AG04450 (cell line): Measurements from ENCODE around the gene PTPRD. TPM values are rescaled to one million over a fixed set of nuclear protein-coding genes. Genes with fewer than 3 reads are reported as not detected.

Experiments
- CTCF ChIA-PET: fragments of 300-600, 350-600 bp; formaldehyde crosslinking; extraction: SDS; loops from one replicate; lab custom pipeline; 2022; ENCODE audit warnings: antibody characterized with exemption, inconsistent platforms; lab: Charles Lee
- POLR2A ChIA-PET: fragments of 350-600 bp; formaldehyde crosslinking; extraction: SDS; loops from one replicate; lab custom pipeline; 2021; ENCODE audit warnings: antibody characterized with exemption, inconsistent platforms; lab: Yijun Ruan, JAX
- DNase-seq: peaks from one replicate; pipeline ENCODE4 v3.0.0-alpha.2; 2011; ENCODE audit warnings: low read depth, low spot score
- H3K27ac ChIP-seq: one replicate; pipeline ENCODE4 v1.5.1; 2012; ENCODE audit warnings: low read depth, low read length, control low read depth
- H3K27me3 ChIP-seq: one replicate; pipeline ENCODE4 v1.6.0; 2012; ENCODE audit warnings: low read length; ENCODE audit not compliant: control insufficient read depth, insufficient read depth
- H3K4me3 ChIP-seq: 2 replicates; pipeline ENCODE4 v1.5.1; 2011; ENCODE audit warnings: mild to moderate bottlenecking, low read depth, low read length, control low read depth
- H3K9me3 ChIP-seq: 2 replicates; pipeline ENCODE4 v1.5.1; 2012; ENCODE audit warnings: low read length; ENCODE audit not compliant: control insufficient read depth, insufficient read depth
- CTCF ChIP-seq: IDR thresholded peaks from 2 replicates; pipeline ENCODE4 v1.5.1; 2011; ENCODE audit warnings: low read depth, low read length, control low read depth, inconsistent platforms
- polyA plus RNA-seq: library from polyadenylated mRNA; depleted of rRNA; stranded (reverse); fragments of >200 nt; gene quantifications from 2 replicates; pipeline ENCODE4 v1.2.3, GENCODE V29; 2011

PTPRD gene
- polyA plus RNA-seq, 1 experiment, result 0.19 TPM

GRCh38 chr9:8890695-8891094 lies 1722.1 kb downstream of the PTPRD start:
- ChIA-PET CTCF (no interaction called here), POLR2A (no interaction called here)
- Histone ChIP-seq H3K27me3 (no peaks in the 10 kb centered on the region), H3K27ac (no peak overlapping the region), H3K9me3 (no peaks in the 10 kb centered on the region), H3K4me3 (no peak overlapping the region)
- TF ChIP-seq CTCF, result no peak
- DNase-seq, result no peak

GRCh38 chr9:8889100-8889499 lies 1723.7 kb downstream of the PTPRD start:
- no peak for DNase-seq
- Histone ChIP-seq H3K9me3 (no peaks in the 10 kb centered on the region), H3K4me3 (no peak overlapping the region), H3K27me3 (no peaks in the 10 kb centered on the region), H3K27ac (no peak overlapping the region)
- CTCF ChIA-PET, result no interaction called here
- POLR2A ChIA-PET, result no interaction called here
- TF ChIP-seq CTCF, result no peak

- ChIA-PET CTCF (no interaction called here), POLR2A (no interaction called here)
- Histone ChIP-seq H3K27me3 (no peaks in the 10 kb centered on the region), H3K4me3 (no peak overlapping the region), H3K27ac (no peak overlapping the region), H3K9me3 (no peaks in the 10 kb centered on the region)
- TF ChIP-seq CTCF, result no peak
- no peak for DNase-seq
These were observed 1724.2 kb downstream of the PTPRD start for GRCh38 chr9:8888591-8888990.

- no peak for DNase-seq
- H3K9me3 ChIP-seq, result no peaks in the 10 kb centered on the region
- POLR2A ChIA-PET, result no interaction called here
- H3K4me3 ChIP-seq, result no peak overlapping the region
- CTCF ChIA-PET, result no interaction called here
- TF ChIP-seq CTCF, result no peak
- H3K27me3 ChIP-seq, result no peaks in the 10 kb centered on the region
- no peak overlapping the region for H3K27ac ChIP-seq
These were observed 1725.4 kb downstream of the PTPRD start for GRCh38 chr9:8887369-8887768.

GRCh38 chr9:8883321-8883720 lies 1729.5 kb downstream of the PTPRD start:
- ChIA-PET CTCF (no interaction called here), POLR2A (no interaction called here)
- Histone ChIP-seq H3K27me3 (no peaks in the 10 kb centered on the region), H3K4me3 (no peak overlapping the region), H3K9me3 (no peaks in the 10 kb centered on the region), H3K27ac (no peak overlapping the region)
- no peak for DNase-seq
- TF ChIP-seq CTCF, result no peak
